HEK293 (cell line): ENCODE data around the gene USP37.

Experiments used
- ZBTB17 ChIP-seq: fragments of 450-650 bp; formaldehyde crosslinking; IDR thresholded peaks from 2 replicates; pipeline ENCODE4 v1.5.1; 2016; ENCODE audit warnings: missing biosample characterization, missing genetic modification characterization
- TF ChIP-seq, protein P1 (sequence below): fragments of 450-650 bp; formaldehyde crosslinking; IDR thresholded peaks from 2 replicates; pipeline ENCODE4 v1.5.1; 2016; ENCODE audit warnings: missing biosample characterization, missing genetic modification characterization

DNA sequence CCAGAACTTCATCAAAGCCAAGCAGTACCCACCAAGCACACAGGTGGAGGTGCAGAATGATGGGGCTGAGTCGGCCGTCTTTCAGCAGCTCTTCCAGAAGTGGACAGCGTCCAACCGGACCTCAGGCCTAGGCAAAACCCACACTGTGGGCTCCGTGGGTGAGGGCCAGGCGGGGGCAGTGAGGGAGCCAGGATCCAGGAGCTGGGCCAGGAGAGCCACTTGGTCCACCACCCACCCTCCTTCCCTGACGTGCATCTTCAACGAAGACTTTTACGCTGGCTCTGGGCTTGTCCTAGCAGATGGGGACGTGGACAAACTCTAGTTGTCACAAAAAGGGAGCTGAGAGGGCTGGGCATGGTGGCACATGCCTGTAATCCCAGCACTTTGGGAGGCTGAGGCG is 137.4 kb downstream of the USP37 start:
- TF ChIP-seq, protein P1, sequence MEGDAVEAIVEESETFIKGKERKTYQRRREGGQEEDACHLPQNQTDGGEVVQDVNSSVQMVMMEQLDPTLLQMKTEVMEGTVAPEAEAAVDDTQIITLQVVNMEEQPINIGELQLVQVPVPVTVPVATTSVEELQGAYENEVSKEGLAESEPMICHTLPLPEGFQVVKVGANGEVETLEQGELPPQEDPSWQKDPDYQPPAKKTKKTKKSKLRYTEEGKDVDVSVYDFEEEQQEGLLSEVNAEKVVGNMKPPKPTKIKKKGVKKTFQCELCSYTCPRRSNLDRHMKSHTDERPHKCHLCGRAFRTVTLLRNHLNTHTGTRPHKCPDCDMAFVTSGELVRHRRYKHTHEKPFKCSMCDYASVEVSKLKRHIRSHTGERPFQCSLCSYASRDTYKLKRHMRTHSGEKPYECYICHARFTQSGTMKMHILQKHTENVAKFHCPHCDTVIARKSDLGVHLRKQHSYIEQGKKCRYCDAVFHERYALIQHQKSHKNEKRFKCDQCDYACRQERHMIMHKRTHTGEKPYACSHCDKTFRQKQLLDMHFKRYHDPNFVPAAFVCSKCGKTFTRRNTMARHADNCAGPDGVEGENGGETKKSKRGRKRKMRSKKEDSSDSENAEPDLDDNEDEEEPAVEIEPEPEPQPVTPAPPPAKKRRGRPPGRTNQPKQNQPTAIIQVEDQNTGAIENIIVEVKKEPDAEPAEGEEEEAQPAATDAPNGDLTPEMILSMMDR (tag by site-specific recombination): no peak
- TF ChIP-seq ZBTB17 (tag by site-specific recombination): no peak
